GM19467 (cell line): Measurements from ENCODE around the gene SELENOK.

Experiments
- ATAC-seq: cut with Tn5 transposase; IDR thresholded peaks from one replicate; pipeline ENCODE4 v1.9.1; 2021; ENCODE audit warnings: mild to moderate bottlenecking, moderate library complexity; ENCODE audit not compliant: unreplicated experiment

SELENOK gene

GRCh38 chr3:53843195-53844177, 48.2 kb downstream of the SELENOK start:
- peak; percentile 36 for ATAC-seq

- no peak for ATAC-seq
Measured at GRCh38 chr3:53842436-53843194, 49.0 kb downstream of the SELENOK start.

- ATAC-seq: no peak
Measured at GRCh38 chr3:53841296-53841695, 50.4 kb downstream of the SELENOK start.

- ATAC-seq: no peak
Measured at GRCh38 chr3:53837331-53837730, 54.3 kb downstream of the SELENOK start.

- no peak for ATAC-seq
Measured at GRCh38 chr3:53836084-53836872, 55.4 kb downstream of the SELENOK start.

- ATAC-seq: no peak
Measured at GRCh38 chr3:53835257-53835656, 56.4 kb downstream of the SELENOK start.

- ATAC-seq: no peak
Measured at GRCh38 chr3:53834429-53835095, 57.1 kb downstream of the SELENOK start.
